A549 treated with Hydrocortisone at 1 μM for 4 hours (cell line): Measurements from ENCODE around the gene UCP3. TPM values are rescaled to one million over a fixed set of nuclear protein-coding genes. Genes with fewer than 3 reads are reported as not detected.

Source experiments
- total RNA-seq: library from RNA; stranded (reverse); fragments of 200-300 nt; extraction: Qiagen RNA extraction; gene quantifications from 5 replicates; pipeline ENCODE4 v1.2.3, GENCODE V29; 2022

The UCP3 gene, protein sequence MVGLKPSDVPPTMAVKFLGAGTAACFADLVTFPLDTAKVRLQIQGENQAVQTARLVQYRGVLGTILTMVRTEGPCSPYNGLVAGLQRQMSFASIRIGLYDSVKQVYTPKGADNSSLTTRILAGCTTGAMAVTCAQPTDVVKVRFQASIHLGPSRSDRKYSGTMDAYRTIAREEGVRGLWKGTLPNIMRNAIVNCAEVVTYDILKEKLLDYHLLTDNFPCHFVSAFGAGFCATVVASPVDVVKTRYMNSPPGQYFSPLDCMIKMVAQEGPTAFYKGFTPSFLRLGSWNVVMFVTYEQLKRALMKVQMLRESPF
- 0.89 to 2.0 TPM (median 1.2 TPM) in 5 replicates for total RNA-seq

DNA sequence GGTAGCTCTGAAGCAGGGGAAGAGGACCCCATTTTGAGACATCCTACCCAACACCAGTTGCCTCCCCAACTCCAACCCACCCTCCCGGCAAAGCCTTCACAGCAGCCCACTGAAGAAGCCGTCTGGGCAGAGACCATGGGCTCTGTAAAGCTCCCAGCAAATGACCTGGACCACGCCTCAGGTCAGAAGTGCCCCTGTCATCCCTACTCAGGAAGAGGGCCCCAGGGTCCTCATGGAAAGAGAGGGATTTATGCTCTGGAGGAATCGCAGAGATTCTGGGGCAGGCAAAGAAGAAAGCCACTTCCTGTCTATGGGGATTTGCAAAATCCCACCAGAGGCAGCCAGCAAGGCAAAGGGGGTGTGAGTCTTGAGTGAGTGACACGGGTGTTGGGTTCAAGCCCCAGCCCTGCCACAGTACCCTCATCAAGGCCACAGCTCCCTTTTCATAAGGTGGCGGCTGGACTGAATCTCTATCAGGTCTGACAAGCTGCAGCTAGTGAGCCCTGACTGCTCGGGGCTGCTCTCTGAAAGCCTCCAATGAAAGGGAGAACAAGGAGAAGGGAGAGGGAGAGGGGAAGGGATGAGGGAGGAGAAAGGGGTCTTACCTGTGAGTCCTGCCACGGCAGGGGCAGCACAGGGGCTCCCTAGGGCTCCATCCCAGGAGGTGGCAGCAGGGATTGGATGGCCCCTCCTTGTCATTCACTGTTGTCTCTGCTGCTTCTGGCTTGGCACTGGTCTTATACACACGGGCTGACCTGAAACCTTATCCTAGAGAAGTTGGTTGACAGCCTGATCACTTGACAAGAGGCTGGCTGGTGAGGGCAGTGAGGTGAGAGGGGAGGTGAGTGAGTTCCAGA, at the start of gene UCP3:
UCP3 (minus strand) TSS at position 713 of the 857 bp plus-strand sequence. CDS start 2,043 bp downstream, outside the sequence.

DNA sequence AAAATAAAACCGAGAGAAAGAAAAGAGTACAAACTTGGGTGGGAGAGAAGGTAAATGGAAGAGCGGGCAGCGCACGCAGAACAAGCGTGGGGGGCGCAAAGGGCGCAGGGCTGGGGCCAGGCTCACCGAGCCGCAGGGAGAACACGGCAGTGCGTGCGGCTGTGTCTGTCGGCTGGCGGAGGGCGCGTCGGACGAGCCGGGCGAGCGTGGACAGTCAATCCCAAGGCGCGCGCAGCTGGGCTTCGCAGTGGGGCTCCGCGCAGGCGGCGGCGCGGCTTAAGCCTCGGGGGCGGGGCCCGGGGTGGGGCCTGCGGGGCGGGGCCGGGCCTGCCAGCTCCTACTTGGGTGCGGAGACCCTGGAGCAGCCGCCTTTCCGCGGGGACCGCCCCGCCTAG, 26.3 kb downstream of the UCP3 start, which contains the start of gene UCP2:
UCP2 (minus strand) TSS at position 249 of the 395 bp plus-strand sequence. CDS start 4,465 bp downstream, outside the sequence.

DNA sequence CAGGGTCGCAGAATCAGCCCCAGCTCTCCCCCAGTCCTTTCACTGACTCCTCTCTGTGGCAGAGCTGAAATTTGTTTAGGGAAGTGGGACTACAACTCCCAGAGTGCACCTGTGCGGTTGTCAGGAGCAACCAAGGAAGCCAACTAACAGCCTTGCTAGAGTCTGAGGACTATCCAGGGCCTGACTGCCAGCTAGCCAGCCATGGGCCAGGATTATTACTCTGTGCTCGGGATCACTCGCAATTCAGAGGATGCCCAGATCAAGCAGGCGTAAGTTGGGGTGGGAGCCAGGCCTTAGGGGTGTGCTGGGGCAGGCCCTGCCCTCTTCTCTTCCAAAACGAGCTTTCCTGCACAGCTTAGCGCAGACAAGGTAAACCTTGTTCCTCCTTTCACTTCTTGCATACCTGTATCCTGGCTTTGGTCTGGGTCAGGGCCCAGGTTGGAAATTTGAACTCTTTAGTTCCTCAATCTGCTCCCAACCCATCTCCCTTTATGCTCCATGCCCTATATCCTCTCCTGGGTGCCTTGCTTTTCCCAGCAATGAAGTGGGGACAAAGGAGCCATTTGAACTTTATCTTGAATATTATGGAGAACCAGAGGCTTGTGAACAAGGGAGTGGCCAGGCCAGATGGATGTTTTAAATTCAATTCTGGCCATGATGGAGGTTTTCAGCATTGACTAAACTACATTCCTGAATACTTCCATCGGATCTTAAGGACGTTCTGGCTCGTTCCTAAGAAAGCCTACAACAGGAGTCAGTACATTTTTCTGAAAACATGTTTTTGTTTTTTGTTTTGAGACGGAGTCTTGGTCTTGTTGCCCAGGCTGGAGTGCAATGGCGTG, 57.8 kb downstream of the UCP3 start, which contains the start of gene DNAJB13:
DNAJB13 (plus strand) TSS at position 158 of the 842 bp plus-strand sequence; CDS start at position 202, 44 bp downstream.

Other genes with a start within 250 kb of the UCP3 start
- 50.9 to 73.7 TPM (median 63.8 TPM) in 5 replicates for gene RAB6A, start 248.0 kb downstream of the UCP3 start, total RNA-seq
- 46.9 to 58.6 TPM (median 48.8 TPM) in 5 replicates for gene MRPL48, start 221.2 kb downstream of the UCP3 start, total RNA-seq
- 117 to 137 TPM (median 128 TPM) in 5 replicates for gene COA4, start 132.2 kb downstream of the UCP3 start, total RNA-seq
- gene PAAF1, start 132.1 kb downstream of the UCP3 start, total RNA-seq = 11.7 to 12.5 TPM (median 11.9 TPM) in 5 replicates
- gene DNAJB13, start 58.1 kb downstream of the UCP3 start, total RNA-seq = 0.47 to 0.87 TPM (median 0.68 TPM) in 5 replicates
- gene UCP2, start 26.2 kb downstream of the UCP3 start, total RNA-seq = 82.4 to 114 TPM (median 86.2 TPM) in 5 replicates
- 15.0 to 19.4 TPM (median 16.1 TPM) in 5 replicates for gene C2CD3, start 161.9 kb upstream of the UCP3 start, total RNA-seq
- 53.9 to 56.1 TPM (median 55.9 TPM) in 5 replicates for gene PPME1, start 162.2 kb upstream of the UCP3 start, total RNA-seq